ENCODE data around the gene ACOXL. TPM values are rescaled to one million over a fixed set of nuclear protein-coding genes. Genes with fewer than 3 reads are reported as not detected.

ACOXL gene
- total and polyA plus RNA-seq, 4 donors: 0.13 TPM; not detected in 3

- Histone ChIP-seq H3K4me1 (ENCODE audit: control insufficient read depth in 1 of 2, insufficient read depth in 2 of 2, low read length in 2 of 2) (no peaks in the 10 kb centered on the region), H3K9me3 (ENCODE audit: control insufficient read depth, low read length) (peaks cover 6% of the 10 kb centered on the region), H3K4me3 (ENCODE audit: low read length in 2 of 2) (no peak overlapping the region), H3K27me3 (ENCODE audit: control insufficient read depth in 1 of 2, insufficient read depth in 2 of 2, low read length in 1 of 2) (no peaks in the 10 kb centered on the region), H3K36me3 (ENCODE audit: control insufficient read depth in 1 of 2, insufficient read depth in 2 of 2, low read length in 1 of 2) (no peaks in the 10 kb centered on the region), H3K27ac (ENCODE audit: low read depth in 1 of 2, low read length in 2 of 2) (no peak overlapping the region)
- intact Hi-C loops (cut with DNase I): no loop called here
- no peak for ATAC-seq (ENCODE audit: low FRiP score)
- DNase-seq: no peak
- WGBS, 2 donors: 93 to 95% methylated on average over 6 of the region's 6 CpGs
Observed at GRCh38 chr2:110995911-110996310, 263.5 kb downstream of the ACOXL start.

GRCh38 chr2:110997331-110998045 is 265.1 kb downstream of the ACOXL start:
- Histone ChIP-seq H3K27me3 (ENCODE audit: control insufficient read depth in 1 of 2, insufficient read depth in 2 of 2, low read length in 1 of 2) (no peaks in the 10 kb centered on the region), H3K9me3 (ENCODE audit: control insufficient read depth, low read length) (peaks cover 6% of the 10 kb centered on the region), H3K36me3 (ENCODE audit: control insufficient read depth in 1 of 2, insufficient read depth in 2 of 2, low read length in 1 of 2) (no peaks in the 10 kb centered on the region), H3K27ac (ENCODE audit: low read depth in 1 of 2, low read length in 2 of 2) (no peak overlapping the region), H3K4me3 (ENCODE audit: low read length in 2 of 2) (no peak overlapping the region), H3K4me1 (ENCODE audit: control insufficient read depth in 1 of 2, insufficient read depth in 2 of 2, low read length in 2 of 2) (no peaks in the 10 kb centered on the region)
- no peak for DNase-seq
- intact Hi-C loops (cut with DNase I): no loop called here
- WGBS, 2 donors: 25 to 30% methylated on average over 6 of the region's 6 CpGs
- ATAC-seq (ENCODE audit: low FRiP score): no peak

GRCh38 chr2:110998311-110998710 is 265.9 kb downstream of the ACOXL start:
- no peak overlapping the region for H3K27ac ChIP-seq (ENCODE audit: low read depth in 1 of 2, low read length in 2 of 2)
- no peak for ATAC-seq (ENCODE audit: low FRiP score)
- H3K27me3 ChIP-seq (ENCODE audit: control insufficient read depth in 1 of 2, insufficient read depth in 2 of 2, low read length in 1 of 2): no peaks in the 10 kb centered on the region
- intact Hi-C loops (cut with DNase I): no loop called here
- 47 to 68% methylated on average over 4 of the region's 4 CpGs for WGBS, 2 donors
- no peak overlapping the region for H3K4me3 ChIP-seq (ENCODE audit: low read length in 2 of 2)
- no peaks in the 10 kb centered on the region for H3K36me3 ChIP-seq (ENCODE audit: control insufficient read depth in 1 of 2, insufficient read depth in 2 of 2, low read length in 1 of 2)
- H3K4me1 ChIP-seq (ENCODE audit: control insufficient read depth in 1 of 2, insufficient read depth in 2 of 2, low read length in 2 of 2): no peaks in the 10 kb centered on the region
- DNase-seq: no peak
- H3K9me3 ChIP-seq (ENCODE audit: control insufficient read depth, low read length): peaks cover 6% of the 10 kb centered on the region

- Histone ChIP-seq H3K36me3 (ENCODE audit: control insufficient read depth in 1 of 2, insufficient read depth in 2 of 2, low read length in 1 of 2) (no peaks in the 10 kb centered on the region), H3K27ac (ENCODE audit: low read depth in 1 of 2, low read length in 2 of 2) (no peak overlapping the region), H3K27me3 (ENCODE audit: control insufficient read depth in 1 of 2, insufficient read depth in 2 of 2, low read length in 1 of 2) (no peaks in the 10 kb centered on the region), H3K4me3 (ENCODE audit: low read length in 2 of 2) (no peak overlapping the region), H3K9me3 (ENCODE audit: control insufficient read depth, low read length) (peaks cover 6% of the 10 kb centered on the region), H3K4me1 (ENCODE audit: control insufficient read depth in 1 of 2, insufficient read depth in 2 of 2, low read length in 2 of 2) (no peaks in the 10 kb centered on the region)
- DNase-seq (no peak), ATAC-seq (ENCODE audit: low FRiP score) (no peak)
- intact Hi-C loops (cut with DNase I): no loop called here
Observed at GRCh38 chr2:110999626-111000025, 267.3 kb downstream of the ACOXL start.

DNA sequence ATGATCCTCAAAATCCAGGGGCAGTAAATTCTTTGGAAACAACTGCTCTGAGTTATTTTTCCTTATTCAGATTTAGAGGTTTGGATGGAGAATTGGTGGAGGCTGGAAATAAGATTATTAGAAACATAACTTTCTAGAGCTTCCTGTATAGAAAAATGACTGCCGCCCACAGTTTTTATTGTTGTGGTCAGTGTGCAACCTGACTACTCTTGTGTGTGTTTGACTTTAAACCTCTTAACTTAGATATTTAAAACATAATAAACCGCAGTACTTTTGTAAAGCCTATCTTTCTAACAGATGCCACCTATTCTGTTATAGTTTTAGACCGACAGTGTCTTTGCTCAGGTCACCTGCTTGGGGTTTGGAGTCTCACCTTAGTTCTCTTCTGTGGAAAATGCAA is 272.9 kb downstream of the ACOXL start:
- peaks cover 1% of the 10 kb centered on the region for H3K9me3 ChIP-seq (ENCODE audit: control insufficient read depth, low read length)
- H3K27me3 ChIP-seq (ENCODE audit: control insufficient read depth in 1 of 2, insufficient read depth in 2 of 2, low read length in 1 of 2): no peaks in the 10 kb centered on the region
- no peaks in the 10 kb centered on the region for H3K36me3 ChIP-seq (ENCODE audit: control insufficient read depth in 1 of 2, insufficient read depth in 2 of 2, low read length in 1 of 2)
- no peak overlapping the region for H3K27ac ChIP-seq (ENCODE audit: low read depth in 1 of 2, low read length in 2 of 2)
- no peak overlapping the region for H3K4me3 ChIP-seq (ENCODE audit: low read length in 2 of 2)
- intact Hi-C loops (cut with DNase I): no loop called here
- WGBS, 2 donors: 95% methylated on average over 3 of the region's 3 CpGs
- no peaks in the 10 kb centered on the region for H3K4me1 ChIP-seq (ENCODE audit: control insufficient read depth in 1 of 2, insufficient read depth in 2 of 2, low read length in 2 of 2)
- DNase-seq: no peak
- ATAC-seq (ENCODE audit: low FRiP score): no peak

DNA sequence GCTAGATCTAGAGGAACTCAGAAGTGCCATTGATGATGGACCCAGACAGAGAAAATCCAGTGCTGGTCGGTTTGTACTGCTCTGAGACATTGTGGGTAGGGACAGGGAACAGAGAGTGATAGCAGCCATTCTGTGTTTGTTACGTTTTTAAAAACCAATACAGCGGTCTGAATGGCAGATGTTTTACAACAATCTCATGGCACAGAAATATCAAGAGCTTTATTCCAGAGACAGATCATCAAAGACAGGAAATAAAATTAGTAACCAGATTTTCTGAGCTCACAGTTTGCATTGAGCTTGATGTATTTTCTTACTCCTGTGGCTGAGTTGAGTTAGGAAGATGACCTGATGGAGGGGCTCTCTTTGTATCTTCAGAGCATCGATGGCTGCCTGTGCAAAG is 273.4 kb downstream of the ACOXL start:
- ATAC-seq (ENCODE audit: low FRiP score) (no peak), DNase-seq (no peak)
- intact Hi-C loops (cut with DNase I): no loop called here
- Histone ChIP-seq H3K27me3 (ENCODE audit: control insufficient read depth in 1 of 2, insufficient read depth in 2 of 2, low read length in 1 of 2) (no peaks in the 10 kb centered on the region), H3K36me3 (ENCODE audit: control insufficient read depth in 1 of 2, insufficient read depth in 2 of 2, low read length in 1 of 2) (no peaks in the 10 kb centered on the region), H3K27ac (ENCODE audit: low read depth in 1 of 2, low read length in 2 of 2) (no peak overlapping the region), H3K4me1 (ENCODE audit: control insufficient read depth in 1 of 2, insufficient read depth in 2 of 2, low read length in 2 of 2) (no peaks in the 10 kb centered on the region), H3K4me3 (ENCODE audit: low read length in 2 of 2) (no peak overlapping the region), H3K9me3 (ENCODE audit: control insufficient read depth, low read length) (peaks cover 1% of the 10 kb centered on the region)
- WGBS, 2 donors: 88 to 93% methylated on average over 4 of the region's 4 CpGs

DNA sequence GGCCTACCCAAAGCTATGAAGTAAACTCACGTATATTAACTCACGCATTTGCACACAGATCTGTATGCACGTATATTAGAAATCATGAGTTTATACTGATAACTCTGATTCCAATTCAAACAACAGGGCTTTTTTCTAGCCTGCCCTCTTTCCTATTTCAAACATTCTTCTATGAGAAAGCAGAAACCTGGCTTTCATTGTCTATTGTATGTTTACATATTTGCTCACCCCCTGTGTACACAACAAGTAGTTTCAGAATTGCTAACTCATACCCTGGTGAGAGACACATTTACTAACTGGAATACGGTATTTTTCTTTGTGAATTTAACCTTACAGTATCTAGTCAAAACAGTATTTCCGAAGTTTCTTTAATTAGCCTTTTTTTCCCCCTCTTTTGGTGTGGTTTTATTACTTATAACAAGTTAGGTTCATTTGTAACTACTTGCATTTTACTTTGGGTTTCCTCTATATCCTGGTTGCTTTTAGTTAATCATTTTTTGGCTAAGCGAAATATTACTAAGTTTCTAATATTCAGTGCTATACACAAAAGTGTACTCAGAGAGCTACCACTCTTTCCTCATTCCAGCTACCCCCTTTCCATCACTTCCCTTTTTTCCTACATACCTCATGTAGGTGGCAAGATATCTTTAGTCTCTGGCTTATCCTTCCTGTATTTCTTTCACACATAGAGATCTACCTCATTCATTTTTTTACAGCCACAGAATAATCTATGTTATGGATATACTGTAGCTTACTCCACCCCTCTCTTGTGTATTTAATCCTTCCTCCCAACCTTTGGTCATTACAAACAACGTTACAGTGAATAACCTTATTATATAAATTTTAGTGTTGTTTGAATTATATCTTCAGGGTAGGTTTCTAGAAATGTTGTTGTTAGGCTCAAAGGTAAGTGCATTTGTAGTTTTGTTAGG is 275.6 kb downstream of the ACOXL start:
- 82 to 90% methylated on average over 7 of the region's 7 CpGs for WGBS, 2 donors
- H3K4me3 ChIP-seq (ENCODE audit: low read length in 2 of 2): no peak overlapping the region
- ATAC-seq (ENCODE audit: low FRiP score) (no peak), DNase-seq (no peak)
- H3K4me1 ChIP-seq (ENCODE audit: control insufficient read depth in 1 of 2, insufficient read depth in 2 of 2, low read length in 2 of 2): no peaks in the 10 kb centered on the region
- no peaks in the 10 kb centered on the region for H3K36me3 ChIP-seq (ENCODE audit: control insufficient read depth in 1 of 2, insufficient read depth in 2 of 2, low read length in 1 of 2)
- no peak overlapping the region for H3K27ac ChIP-seq (ENCODE audit: low read depth in 1 of 2, low read length in 2 of 2)
- H3K9me3 ChIP-seq (ENCODE audit: control insufficient read depth, low read length): peaks cover 4% of the 10 kb centered on the region
- intact Hi-C loops (cut with DNase I): no loop called here
- no peaks in the 10 kb centered on the region for H3K27me3 ChIP-seq (ENCODE audit: control insufficient read depth in 1 of 2, insufficient read depth in 2 of 2, low read length in 1 of 2)

- peaks cover 2% of the 10 kb centered on the region for H3K9me3 ChIP-seq (ENCODE audit: control insufficient read depth, low read length)
- H3K36me3 ChIP-seq (ENCODE audit: control insufficient read depth in 1 of 2, insufficient read depth in 2 of 2, low read length in 1 of 2): no peaks in the 10 kb centered on the region
- no peaks in the 10 kb centered on the region for H3K4me1 ChIP-seq (ENCODE audit: control insufficient read depth in 1 of 2, insufficient read depth in 2 of 2, low read length in 2 of 2)
- no peak for ATAC-seq (ENCODE audit: low FRiP score)
- no peaks in the 10 kb centered on the region for H3K27me3 ChIP-seq (ENCODE audit: control insufficient read depth in 1 of 2, insufficient read depth in 2 of 2, low read length in 1 of 2)
- no peak for DNase-seq
- no peak overlapping the region for H3K4me3 ChIP-seq (ENCODE audit: low read length in 2 of 2)
- H3K27ac ChIP-seq (ENCODE audit: low read depth in 1 of 2, low read length in 2 of 2): no peak overlapping the region
- intact Hi-C loops (cut with DNase I): no loop called here
Observed at GRCh38 chr2:111011218-111011617, 278.8 kb downstream of the ACOXL start.
